GM04503 (cell line): Measurements from ENCODE around the gene DGKD.

ENCODE experiments used
- DNase-seq: peaks from one replicate; pipeline ENCODE4 v3.0.0-alpha.2; 2012; ENCODE audit warnings: low read depth

The DGKD gene

DNA sequence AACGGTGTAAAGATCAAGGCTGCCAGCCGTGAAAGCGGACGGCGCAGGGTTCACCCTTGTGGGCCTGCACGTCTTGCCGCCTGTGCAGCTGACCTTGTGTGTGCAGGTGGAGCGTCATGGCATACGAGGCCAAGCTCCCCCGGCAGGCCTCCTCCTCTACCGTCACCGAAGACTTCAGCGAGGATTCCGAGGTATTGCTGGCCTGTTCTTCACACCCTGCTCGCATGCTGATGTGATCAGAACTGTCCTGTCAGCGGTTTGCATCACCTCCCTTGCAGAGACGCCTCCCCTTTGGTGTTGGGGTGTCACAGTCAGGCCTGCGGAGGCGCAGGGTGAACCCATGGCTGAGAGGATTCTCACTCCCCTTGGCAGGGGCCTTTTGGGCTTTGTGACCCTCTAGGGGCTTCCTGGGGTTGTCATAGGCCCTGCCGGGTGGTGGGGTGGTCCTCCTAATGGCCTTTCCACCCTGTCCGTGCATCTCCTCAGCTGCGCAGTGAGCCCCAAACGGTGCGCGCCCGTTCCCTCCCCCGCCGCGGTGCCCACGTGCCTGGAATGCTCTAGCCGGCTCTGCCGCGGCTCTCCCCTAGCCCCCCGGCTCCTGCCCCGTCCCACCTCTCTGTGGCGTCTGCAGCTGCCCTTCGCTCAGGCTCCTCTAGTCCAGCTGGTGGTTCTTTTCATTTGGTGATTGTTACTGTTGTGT lies 92.5 kb downstream of the DGKD start:
- no peak for DNase-seq

GRCh38 chr2:233447506-233448219 lies 93.4 kb downstream of the DGKD start:
- no peak for DNase-seq

DNA sequence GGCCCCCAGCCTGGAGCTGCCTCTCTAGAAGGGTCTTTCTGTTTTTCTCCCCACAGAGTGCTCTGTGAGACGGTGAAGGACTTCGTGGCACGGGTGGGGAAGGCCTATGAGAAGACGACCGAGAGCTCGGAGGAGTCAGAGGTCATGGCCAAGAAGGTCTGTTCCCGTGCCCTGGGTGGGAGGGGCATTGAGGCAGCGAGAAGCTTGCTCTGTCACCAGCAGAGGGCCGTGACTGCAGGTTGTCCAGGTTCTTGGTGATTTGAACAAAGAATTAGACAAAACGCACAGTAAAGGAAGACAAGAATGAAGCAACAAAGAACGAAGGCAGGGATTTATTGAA lies 93.9 kb downstream of the DGKD start:
- no peak for DNase-seq

DNA sequence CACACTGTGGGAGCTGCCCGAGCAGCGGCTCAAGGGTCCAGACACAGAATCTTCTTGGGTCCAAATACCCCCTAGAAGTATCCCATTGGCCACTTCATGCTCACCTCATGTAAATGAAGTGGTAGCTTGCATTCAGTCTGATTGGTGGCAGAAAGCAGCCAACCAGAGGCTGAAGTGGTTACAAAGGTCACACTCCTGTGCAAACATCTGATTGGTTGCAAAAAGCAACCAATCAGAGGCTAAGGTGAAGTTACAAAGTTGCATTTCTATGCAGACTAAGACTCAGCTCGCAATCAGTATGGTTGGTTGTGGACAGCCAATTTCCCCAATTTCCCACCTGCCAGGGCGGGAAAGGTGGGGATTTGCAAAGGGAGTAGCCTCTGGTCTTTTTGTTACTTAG lies 94.3 kb downstream of the DGKD start:
- no peak for DNase-seq

- no peak for DNase-seq
Observed at GRCh38 chr2:233449081-233449901, 95.0 kb downstream of the DGKD start.

DNA sequence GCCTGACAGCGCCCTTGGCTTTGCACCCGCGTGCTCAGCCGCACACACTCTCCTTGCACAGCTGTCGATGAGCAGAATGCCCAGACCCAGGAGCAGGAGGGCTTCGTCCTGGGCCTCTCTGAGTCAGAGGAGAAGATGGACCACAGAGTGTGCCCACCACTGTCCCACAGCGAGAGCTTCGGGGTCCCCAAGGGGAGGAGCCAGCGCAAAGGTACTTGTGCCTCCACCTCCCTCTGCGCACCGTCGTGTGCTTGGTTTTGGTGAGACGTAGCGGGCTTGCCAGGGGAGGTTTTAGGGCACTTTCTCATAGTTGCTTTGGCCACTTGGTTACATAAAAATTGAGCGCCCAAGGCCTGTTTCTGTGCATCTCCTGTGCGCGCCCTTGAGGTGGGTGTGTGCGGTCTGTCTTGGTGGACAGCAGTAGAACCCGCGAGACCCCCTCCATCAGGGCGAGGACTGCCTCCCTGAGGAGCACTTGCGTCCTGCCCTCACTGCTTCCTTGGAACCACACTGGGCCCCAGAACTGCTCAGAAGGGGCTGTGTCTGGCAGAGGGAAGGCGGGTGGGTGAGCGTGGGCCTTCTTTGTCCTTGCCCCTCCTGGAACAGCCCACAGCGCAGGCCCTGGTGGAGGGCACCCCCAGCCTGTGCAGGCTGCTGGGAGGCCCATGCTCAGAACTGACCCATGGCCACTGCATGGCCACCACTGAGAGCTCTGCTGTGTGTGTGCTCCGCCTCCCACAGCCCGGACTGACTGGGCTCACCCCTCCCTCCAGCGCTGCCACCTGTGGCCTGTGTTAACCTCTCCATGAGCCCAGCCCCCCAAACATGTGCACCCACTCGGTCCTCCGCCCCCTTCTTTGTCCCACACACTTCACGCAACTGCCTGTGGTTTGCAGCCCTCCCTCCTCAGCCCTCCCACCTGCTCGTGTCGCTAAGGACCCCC lies 95.9 kb downstream of the DGKD start:
- DNase-seq = no peak

DNA sequence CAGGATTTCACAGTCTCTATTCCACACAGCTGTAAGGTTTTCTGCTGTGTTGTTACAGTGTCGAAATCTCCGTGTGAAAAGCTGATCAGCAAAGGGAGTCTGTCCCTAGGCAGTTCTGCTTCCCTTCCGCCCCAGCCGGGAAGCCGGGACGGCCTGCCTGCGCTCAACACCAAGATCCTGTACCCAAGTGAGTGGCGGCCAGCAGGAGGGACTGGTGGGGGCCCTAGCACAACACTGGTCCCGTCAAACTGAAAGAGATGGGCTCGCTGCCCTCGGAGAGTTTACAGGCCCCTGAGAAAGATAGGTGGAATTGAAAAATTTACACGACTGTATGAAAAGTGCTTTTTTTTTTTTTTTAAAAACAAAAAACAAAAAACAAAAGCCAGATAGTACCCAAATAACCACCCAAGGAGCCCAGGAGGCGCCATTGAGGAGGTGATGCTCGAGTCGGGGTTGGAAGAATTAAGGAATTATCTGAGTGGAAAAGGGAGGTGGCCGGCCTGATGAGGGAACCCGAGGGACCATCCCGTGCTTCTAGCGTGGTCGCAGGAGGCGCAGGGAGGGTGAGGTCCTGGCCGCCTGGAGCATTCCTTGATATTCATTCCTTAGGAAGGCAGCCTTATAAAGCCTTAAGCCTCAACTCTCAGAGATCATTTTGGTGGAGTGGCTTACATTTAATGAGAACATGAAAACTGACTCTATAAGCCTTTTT lies 96.7 kb downstream of the DGKD start:
- no peak for DNase-seq

GRCh38 chr2:233451950-233452349 lies 97.7 kb downstream of the DGKD start:
- DNase-seq = no peak

GRCh38 chr2:233453111-233453915 lies 99.0 kb downstream of the DGKD start:
- no peak for DNase-seq

GRCh38 chr2:233453916-233454315 lies 99.6 kb downstream of the DGKD start:
- DNase-seq = no peak

- DNase-seq = no peak
Observed at GRCh38 chr2:233455006-233455405, 100.7 kb downstream of the DGKD start.

DNA sequence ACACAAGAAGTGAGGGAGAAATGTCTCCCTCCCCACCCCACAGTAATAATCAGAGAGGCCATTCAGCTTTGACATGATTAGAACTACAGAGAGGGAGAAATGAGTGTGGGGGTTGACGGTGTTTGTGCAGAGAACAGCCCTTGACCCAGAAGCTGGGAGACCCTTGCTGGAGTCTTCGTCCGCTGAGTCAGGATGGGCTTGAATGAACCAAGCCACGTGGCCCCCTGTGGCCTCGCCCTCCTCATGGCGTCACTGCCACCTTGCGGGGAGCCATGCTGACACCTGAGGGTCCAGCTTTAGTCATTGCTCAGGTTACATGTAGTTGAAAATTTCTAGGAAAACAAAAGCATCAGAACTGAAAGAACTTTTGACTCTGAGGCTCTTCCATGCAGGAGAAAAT lies 101.2 kb downstream of the DGKD start:
- DNase-seq = no peak

- no peak for DNase-seq
Observed at GRCh38 chr2:233456111-233456510, 101.8 kb downstream of the DGKD start.

DNA sequence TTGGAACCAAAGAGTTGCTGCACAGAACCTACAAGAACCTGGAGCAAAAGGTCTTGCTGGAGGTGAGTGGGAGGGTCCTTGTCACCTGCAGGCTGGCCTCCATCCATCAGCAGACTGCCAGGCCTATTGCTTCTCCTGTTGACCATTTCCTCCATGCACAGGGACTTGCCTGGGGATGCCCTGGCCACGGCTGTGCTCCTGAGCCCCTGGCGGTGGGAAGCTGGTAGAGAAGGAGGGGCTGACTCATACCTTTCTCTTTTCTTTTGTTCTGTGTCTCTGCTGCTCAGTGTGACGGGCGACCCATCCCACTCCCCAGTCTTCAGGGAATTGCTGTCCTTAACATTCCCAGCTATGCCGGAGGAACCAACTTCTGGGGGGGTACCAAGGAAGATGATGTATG lies 102.6 kb downstream of the DGKD start:
- DNase-seq = no peak

DNA sequence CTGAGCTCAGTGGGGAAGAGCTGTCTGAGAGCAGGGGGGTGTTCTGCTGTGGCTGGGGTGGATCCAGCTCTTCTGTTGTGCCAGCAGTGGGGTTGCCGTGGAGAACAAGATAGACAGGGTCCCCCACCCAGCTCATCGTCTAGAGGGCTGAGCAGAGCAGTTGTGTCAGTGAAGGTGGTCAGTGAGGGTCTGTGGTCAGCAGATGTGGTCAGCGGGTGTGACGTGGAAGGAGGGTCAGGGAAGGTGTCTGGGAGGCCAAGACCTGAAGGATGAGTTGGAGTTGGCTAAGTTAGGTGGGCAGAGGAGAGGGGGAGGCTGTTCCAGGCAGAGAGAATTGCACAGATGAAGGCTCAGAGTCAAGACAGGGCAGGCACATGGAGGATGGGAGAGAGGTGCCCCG lies 103.1 kb downstream of the DGKD start:
- DNase-seq = no peak

- no peak for DNase-seq
Observed at GRCh38 chr2:233458031-233458610, 103.8 kb downstream of the DGKD start.

GRCh38 chr2:233458826-233459225 lies 104.5 kb downstream of the DGKD start:
- no peak for DNase-seq

DNA sequence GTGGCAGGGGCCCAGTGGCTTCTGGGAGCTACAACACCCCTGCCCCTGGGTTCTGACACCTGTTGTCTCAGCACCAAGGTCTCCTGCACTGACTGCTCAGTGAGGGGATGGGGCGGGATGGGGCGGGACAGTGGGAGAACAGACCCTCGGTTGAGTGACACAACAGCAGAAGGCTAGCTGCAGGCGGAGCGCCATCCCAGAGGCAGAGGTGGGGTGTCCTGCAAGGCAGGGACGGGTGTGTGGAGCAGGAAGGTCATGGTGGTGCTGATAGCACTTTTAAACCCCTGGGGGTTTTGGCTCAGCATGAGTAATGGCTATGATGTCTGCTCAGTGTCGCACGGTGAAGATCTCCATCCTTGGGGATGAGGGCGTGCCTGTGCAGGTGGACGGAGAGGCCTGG lies 105.1 kb downstream of the DGKD start:
- no peak for DNase-seq

DNA sequence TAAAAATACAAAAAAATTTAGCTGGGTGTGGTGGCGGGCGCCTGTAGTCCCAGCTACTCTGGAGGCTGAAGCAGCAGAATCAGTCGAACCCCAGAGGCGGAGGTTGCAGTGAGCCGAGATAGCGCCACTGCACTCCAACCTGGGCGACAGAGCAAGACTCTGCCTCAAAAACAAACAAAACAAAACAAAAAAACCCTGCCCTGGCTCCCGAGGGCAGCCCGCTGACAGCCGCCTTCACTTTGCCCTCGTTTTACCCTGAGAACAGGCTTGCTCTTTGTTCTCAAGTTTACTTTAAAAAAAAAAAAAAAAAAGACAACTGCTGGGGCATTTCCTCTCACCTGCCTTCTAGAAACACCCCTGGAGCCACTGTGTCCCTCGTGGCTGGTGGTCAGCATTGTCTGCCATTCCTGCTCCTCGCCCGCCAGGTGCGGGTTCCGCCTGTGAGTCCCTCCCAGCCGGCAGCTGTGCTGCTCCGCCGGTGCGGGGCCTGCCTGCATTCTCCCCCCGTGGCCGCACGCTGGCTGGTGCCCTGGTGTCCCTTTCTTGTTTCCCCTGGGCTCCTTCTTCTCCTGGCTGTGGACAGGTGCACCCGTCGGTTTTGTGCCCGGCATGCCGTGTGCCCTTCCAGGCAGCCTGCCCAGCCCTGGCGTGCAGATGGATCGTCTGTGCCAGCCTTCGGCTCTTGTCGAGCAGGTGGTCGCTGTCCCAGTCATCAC lies 106.6 kb downstream of the DGKD start:
- no peak for DNase-seq
